Skeletal muscle satellite cell (primary cell): ENCODE data around the gene SLC9B1.

Experiments
- H3K27me3 ChIP-seq: 2 replicates; pipeline ENCODE4 v1.7.0; 2013; ENCODE audit warnings: low read length; ENCODE audit not compliant: control insufficient read depth, insufficient read depth
- H3K36me3 ChIP-seq: 2 replicates; pipeline ENCODE4 v1.7.0; 2013; ENCODE audit warnings: mild to moderate bottlenecking, control low read depth, low read length; ENCODE audit not compliant: insufficient read depth
- H3K4me1 ChIP-seq: 2 replicates; pipeline ENCODE4 v1.7.0; 2013; ENCODE audit warnings: low read length; ENCODE audit not compliant: control insufficient read depth, insufficient read depth
- H3K4me2 ChIP-seq: 2 replicates; pipeline ENCODE4 v1.7.0; 2013; ENCODE audit warnings: mild to moderate bottlenecking, low read length
- H3K4me3 ChIP-seq: 2 replicates; pipeline ENCODE4 v1.7.0; 2013; ENCODE audit warnings: low read length
- H3K9ac ChIP-seq: 2 replicates; pipeline ENCODE4 v1.7.0; 2013; ENCODE audit warnings: mild to moderate bottlenecking, low read depth, low read length, moderate library complexity
- H3K9me3 ChIP-seq: replicated peaks from 2 replicates; pipeline ENCODE4 v1.7.0; 2013; ENCODE audit warnings: mild to moderate bottlenecking, control low read depth, low read length

The SLC9B1 gene

GRCh38 chr4:103032574-103032973, 13.1 kb upstream of the SLC9B1 start:
- no peaks in the 10 kb centered on the region for H3K36me3 ChIP-seq
- H3K4me3 ChIP-seq = no peak overlapping the region
- no peaks in the 10 kb centered on the region for H3K4me1 ChIP-seq
- H3K27me3 ChIP-seq = no peaks in the 10 kb centered on the region
- no peaks in the 10 kb centered on the region for H3K9me3 ChIP-seq
- H3K4me2 ChIP-seq = no peak overlapping the region
- no peak overlapping the region for H3K9ac ChIP-seq

GRCh38 chr4:103030791-103031190, 11.3 kb upstream of the SLC9B1 start:
- peaks cover 6% of the 10 kb centered on the region for H3K36me3 ChIP-seq
- H3K4me3 ChIP-seq = no peak overlapping the region
- H3K4me2 ChIP-seq = no peak overlapping the region
- no peak overlapping the region for H3K9ac ChIP-seq
- no peaks in the 10 kb centered on the region for H3K4me1 ChIP-seq
- H3K9me3 ChIP-seq = no peaks in the 10 kb centered on the region
- no peaks in the 10 kb centered on the region for H3K27me3 ChIP-seq

GRCh38 chr4:103029300-103029699, 9.8 kb upstream of the SLC9B1 start:
- Histone ChIP-seq H3K4me2 (no peak overlapping the region), H3K4me3 (no peak overlapping the region), H3K4me1 (no peaks in the 10 kb centered on the region), H3K9me3 (no peaks in the 10 kb centered on the region), H3K27me3 (no peaks in the 10 kb centered on the region), H3K9ac (no peak overlapping the region), H3K36me3 (peaks cover 10% of the 10 kb centered on the region)

- Histone ChIP-seq H3K9me3 (no peaks in the 10 kb centered on the region), H3K36me3 (peaks cover 10% of the 10 kb centered on the region), H3K4me3 (no peak overlapping the region), H3K4me2 (no peak overlapping the region), H3K27me3 (no peaks in the 10 kb centered on the region), H3K9ac (no peak overlapping the region), H3K4me1 (no peaks in the 10 kb centered on the region)
Observed at GRCh38 chr4:103026868-103027267, 7.4 kb upstream of the SLC9B1 start.

- Histone ChIP-seq H3K27me3 (no peaks in the 10 kb centered on the region), H3K36me3 (peaks cover 10% of the 10 kb centered on the region), H3K4me1 (no peaks in the 10 kb centered on the region), H3K4me3 (no peak overlapping the region), H3K4me2 (no peak overlapping the region), H3K9ac (no peak overlapping the region), H3K9me3 (no peaks in the 10 kb centered on the region)
Observed at GRCh38 chr4:103024996-103025395, 5.5 kb upstream of the SLC9B1 start.

- H3K4me2 ChIP-seq = no peak overlapping the region
- peaks cover 5% of the 10 kb centered on the region for H3K4me1 ChIP-seq
- no peak overlapping the region for H3K9ac ChIP-seq
- H3K9me3 ChIP-seq = no peaks in the 10 kb centered on the region
- no peaks in the 10 kb centered on the region for H3K27me3 ChIP-seq
- H3K36me3 ChIP-seq = peaks cover 6% of the 10 kb centered on the region
- no peak overlapping the region for H3K4me3 ChIP-seq
Observed at GRCh38 chr4:103021120-103021519, 1.6 kb upstream of the SLC9B1 start.

GRCh38 chr4:103018391-103019307, 856 bp downstream of the SLC9B1 start:
- Histone ChIP-seq H3K36me3 (no peaks in the 10 kb centered on the region), H3K4me1 (peaks cover 5% of the 10 kb centered on the region), H3K9ac (peak overlapping the region; percentile 83), H3K4me3 (peak overlapping the region; percentile 69), H3K9me3 (no peaks in the 10 kb centered on the region), H3K4me2 (peak overlapping the region; percentile 81), H3K27me3 (no peaks in the 10 kb centered on the region)

GRCh38 chr4:103012551-103012950, 7.0 kb downstream of the SLC9B1 start:
- Histone ChIP-seq H3K9ac (no peak overlapping the region), H3K4me3 (no peak overlapping the region), H3K4me1 (peaks cover 9% of the 10 kb centered on the region), H3K4me2 (no peak overlapping the region), H3K9me3 (no peaks in the 10 kb centered on the region), H3K27me3 (no peaks in the 10 kb centered on the region), H3K36me3 (no peaks in the 10 kb centered on the region)

- Histone ChIP-seq H3K9ac (no peak overlapping the region), H3K27me3 (no peaks in the 10 kb centered on the region), H3K4me3 (no peak overlapping the region), H3K9me3 (no peaks in the 10 kb centered on the region), H3K4me2 (no peak overlapping the region), H3K36me3 (no peaks in the 10 kb centered on the region), H3K4me1 (peaks cover 9% of the 10 kb centered on the region)
Observed at GRCh38 chr4:103012060-103012459, 7.4 kb downstream of the SLC9B1 start.

GRCh38 chr4:103011378-103012025, 8.0 kb downstream of the SLC9B1 start:
- Histone ChIP-seq H3K27me3 (no peaks in the 10 kb centered on the region), H3K4me3 (no peak overlapping the region), H3K4me1 (peaks cover 9% of the 10 kb centered on the region), H3K36me3 (no peaks in the 10 kb centered on the region), H3K9me3 (no peaks in the 10 kb centered on the region), H3K9ac (no peak overlapping the region), H3K4me2 (no peak overlapping the region)

GRCh38 chr4:103010804-103011203, 8.7 kb downstream of the SLC9B1 start:
- Histone ChIP-seq H3K27me3 (peaks cover under 1% of the 10 kb centered on the region), H3K4me1 (peaks cover 9% of the 10 kb centered on the region), H3K9me3 (no peaks in the 10 kb centered on the region), H3K4me2 (no peak overlapping the region), H3K36me3 (no peaks in the 10 kb centered on the region), H3K4me3 (no peak overlapping the region), H3K9ac (no peak overlapping the region)
